NCI-H146 treated with DMSO at 0.1 percent for 48 hours (cell line): ENCODE data around the gene PAPPA2.

Experiments used
- DNase-seq: peaks from one replicate; lab custom pipeline; 2025; ENCODE audit not compliant: unreplicated experiment; lab: John Stamatoyannopoulos, UW

Gene PAPPA2

GRCh38 chr1:176799327-176799726 is 336.4 kb downstream of the PAPPA2 start:
- DNase-seq = no peak

DNA sequence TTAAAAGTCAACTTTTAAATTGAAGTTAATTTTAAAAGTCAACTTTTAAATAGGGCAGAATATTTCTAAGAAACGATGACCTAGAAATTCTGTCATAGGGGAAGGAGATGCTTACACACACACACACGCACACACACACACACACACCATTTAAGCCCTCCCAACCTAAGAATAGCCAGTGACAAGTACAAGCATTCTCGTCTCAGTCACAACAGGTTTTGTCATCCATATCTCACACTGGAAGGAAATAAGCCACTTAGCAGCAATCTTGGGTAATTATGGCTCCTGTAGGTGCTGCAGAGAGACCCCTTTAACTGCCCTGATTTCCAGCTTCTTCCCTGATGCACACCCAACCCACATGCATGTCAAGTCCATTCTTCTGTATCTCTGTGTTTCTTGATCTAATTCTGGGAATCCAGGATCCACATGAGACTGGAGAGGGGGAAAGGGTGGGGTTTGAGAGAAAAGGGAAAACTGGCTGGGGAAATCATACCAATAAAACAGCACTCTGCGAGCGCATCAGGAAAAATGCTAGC is 338.1 kb downstream of the PAPPA2 start:
- DNase-seq = no peak

GRCh38 chr1:176801514-176802020 is 338.6 kb downstream of the PAPPA2 start:
- no peak for DNase-seq

DNA sequence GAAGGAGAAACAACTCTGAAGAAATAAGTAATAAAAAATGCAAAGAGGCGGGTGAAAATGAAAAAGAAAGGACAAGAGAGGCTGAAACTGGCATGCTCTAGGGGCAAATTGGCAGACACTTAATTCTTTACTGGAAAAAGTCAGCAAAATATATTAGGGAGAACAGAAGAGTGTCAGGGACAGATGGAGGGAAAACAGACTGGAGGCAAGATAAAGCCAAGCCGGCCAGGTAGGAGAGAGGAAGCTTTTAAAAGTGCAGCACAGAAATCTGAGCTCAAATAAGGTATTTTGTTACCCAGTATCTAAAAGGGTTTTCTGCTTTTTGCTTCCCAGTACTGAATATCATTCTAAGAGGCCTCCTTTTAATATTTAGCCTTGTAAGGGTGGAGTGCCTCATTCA is 339.3 kb downstream of the PAPPA2 start:
- DNase-seq = no peak

DNA sequence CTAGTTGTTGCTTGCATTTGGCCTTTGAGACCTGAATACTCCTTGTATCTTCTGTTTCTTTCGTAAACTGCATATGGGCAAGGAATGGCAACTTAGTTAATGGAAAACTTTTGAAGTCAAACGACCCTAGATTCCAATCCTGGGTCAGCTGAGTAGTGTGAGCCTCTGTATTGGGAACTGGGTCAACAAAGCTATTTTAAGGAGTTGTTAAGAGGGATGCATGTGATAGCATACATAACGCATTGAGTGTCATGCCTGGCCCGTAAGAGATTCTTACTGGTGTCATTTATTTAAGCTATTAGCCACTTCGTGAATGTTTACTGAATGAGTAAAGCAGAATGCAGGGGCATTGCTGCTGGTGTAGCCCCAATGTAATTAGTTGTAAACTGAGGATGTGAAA is 340.1 kb downstream of the PAPPA2 start:
- no peak for DNase-seq

- DNase-seq = no peak
Observed at GRCh38 chr1:176803596-176803995, 340.6 kb downstream of the PAPPA2 start.

DNA sequence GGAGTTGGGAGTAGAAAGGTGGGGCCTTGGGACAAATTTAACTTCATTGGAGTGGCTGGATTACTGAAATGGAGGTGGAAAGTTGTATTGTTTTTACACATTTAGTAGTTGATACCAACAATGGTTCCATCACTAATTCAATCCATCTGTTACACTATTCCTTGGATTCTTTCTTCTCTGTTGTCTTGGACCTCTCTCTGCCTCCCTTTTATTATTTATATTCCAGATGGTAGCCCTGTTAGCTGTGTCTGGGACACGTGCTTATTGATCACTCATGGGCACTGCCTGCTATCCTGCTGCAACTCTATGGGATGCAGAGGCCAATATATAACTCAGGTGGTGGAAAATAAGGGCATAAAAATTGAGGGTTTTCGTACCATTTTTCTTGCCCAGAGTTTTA is 346.3 kb downstream of the PAPPA2 start:
- no peak for DNase-seq

GRCh38 chr1:176811511-176812288 is 348.7 kb downstream of the PAPPA2 start:
- no peak for DNase-seq

DNA sequence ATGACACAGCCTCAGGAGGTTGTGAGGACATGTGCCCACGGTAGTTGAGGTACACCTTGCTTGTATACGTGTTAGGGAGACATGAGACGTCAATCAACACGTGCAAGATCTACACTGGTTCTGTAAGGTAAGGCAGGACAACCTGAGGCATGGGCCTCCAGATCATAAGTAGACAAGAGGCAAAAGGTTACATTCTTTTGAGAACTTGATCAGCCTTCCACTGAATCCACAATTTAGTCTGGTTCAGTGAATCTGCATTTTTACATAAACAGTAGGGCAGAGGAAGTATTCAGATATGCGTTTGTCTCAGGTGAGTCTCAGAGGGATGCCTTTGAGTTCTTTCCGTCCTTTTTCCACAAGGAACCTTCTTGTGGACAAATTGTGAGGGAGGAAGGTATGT is 352.6 kb downstream of the PAPPA2 start:
- DNase-seq = no peak

DNA sequence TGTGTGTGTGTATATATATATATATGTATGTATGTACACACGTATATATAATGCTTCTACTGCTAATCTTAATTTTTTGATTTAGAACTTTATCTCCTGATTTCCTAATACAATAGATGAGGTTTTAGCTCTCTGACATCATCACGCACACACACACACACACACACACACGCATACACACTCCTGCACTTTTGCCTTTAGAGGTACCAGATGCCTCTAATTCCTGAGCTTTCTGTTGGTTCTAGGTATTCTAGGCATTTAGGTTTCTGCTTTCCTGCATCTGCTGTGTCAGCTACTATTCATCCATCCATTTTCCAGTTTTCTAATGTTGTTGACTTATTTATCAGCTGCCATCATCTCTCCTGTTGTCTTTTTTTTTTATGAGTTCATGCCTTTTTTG is 353.3 kb downstream of the PAPPA2 start:
- DNase-seq = no peak

DNA sequence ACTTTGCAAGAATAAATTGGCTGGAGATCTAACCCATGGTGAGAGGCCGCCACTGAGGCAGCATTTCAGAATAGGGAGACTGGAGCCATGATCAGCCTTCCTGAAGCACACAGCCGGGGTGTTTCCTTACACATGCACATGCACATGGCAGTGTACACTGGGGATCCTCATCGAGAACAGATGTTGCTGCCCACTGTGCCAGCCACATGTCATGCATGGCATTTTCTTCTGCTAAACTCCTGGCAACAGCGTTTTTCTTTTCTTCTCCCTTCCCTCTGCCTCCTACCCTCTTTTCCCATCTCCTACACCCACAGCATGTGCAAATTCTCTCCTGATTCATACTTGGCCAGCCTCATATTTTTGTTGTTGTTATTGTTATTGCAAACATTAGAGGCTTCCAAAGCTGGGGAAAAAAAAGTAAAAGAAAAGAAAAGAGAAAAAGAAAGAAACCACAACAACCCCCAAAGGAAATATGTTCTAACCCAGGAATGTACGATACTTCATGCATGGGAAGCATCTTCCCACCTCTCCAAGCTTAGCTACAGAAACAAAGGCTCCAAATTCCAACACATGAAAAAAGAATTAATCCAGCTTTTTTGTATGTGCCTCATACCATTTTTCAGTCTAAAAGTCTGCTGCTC is 357.5 kb downstream of the PAPPA2 start:
- no peak for DNase-seq

- no peak for DNase-seq
Observed at GRCh38 chr1:176826265-176826664, 363.3 kb downstream of the PAPPA2 start.

- no peak for DNase-seq
Observed at GRCh38 chr1:176829261-176829660, 366.3 kb downstream of the PAPPA2 start.

- no peak for DNase-seq
Observed at GRCh38 chr1:176831150-176831549, 368.2 kb downstream of the PAPPA2 start.

- DNase-seq = no peak
Observed at GRCh38 chr1:176837708-176838107, 374.7 kb downstream of the PAPPA2 start.

GRCh38 chr1:176838276-176838995 is 375.5 kb downstream of the PAPPA2 start:
- DNase-seq = no peak

DNA sequence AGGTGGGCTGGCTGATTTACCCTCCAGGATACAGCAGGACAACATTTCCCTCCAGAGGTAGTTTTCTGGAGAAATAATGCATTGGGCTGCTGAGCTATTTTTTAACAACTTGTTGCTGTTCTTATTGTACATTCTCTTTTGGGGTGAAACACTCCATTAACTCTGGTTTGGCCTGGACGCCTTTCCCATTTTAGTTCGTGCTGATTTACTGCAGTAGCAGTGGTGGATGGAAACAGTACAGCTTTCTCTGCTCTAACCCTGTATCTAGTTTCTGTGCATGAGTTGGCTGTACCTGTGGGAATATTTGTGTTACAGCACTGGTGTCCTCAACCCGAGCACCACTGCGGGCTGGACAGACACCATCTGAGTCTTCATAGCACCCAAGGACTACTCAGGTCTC is 376.2 kb downstream of the PAPPA2 start:
- no peak for DNase-seq

- DNase-seq = no peak
Observed at GRCh38 chr1:176841238-176841637, 378.3 kb downstream of the PAPPA2 start.

DNA sequence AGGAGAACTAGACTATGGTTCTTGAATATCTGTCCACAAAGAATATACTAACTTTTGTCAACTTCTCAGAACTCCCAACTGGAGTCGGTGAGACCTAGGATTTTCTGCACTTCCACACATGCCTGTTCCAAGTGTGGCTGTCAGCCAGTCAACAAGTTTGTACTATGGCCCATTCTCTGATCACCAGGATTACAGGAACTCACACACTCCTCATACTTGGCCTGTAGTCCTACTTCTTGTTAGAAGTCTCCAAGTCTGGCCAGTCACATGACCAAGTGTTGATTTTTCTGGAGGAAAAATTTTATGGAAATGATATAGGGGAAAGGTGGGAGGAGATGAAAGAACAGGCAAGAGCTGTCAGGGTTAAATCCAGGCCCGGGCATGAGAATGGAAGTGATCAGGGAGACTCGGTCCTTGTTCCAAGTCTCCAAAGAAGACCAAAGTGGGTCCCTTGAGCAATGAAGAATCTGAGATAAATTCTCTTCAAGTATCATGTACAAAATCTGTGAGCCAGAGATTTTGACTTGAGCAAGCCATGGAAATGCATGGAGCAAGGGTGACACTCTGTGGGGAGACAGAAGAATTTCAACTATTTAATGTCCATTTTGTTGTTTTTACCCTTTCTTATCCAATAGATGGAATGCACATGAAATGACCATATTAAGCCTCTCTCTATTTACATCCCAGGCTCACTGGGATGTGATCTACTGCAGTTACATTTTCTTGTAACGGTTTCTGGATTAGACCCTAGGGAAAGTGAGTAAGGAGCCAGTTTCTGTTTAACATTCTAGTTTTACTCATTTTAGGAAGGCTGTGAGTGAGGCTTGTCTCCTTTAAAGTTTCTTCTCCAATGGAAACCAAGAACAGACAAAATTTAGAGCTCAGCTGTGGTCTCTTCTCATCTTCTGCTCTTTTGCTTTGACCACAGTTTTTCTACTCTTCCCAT is 380.6 kb downstream of the PAPPA2 start:
- no peak for DNase-seq

DNA sequence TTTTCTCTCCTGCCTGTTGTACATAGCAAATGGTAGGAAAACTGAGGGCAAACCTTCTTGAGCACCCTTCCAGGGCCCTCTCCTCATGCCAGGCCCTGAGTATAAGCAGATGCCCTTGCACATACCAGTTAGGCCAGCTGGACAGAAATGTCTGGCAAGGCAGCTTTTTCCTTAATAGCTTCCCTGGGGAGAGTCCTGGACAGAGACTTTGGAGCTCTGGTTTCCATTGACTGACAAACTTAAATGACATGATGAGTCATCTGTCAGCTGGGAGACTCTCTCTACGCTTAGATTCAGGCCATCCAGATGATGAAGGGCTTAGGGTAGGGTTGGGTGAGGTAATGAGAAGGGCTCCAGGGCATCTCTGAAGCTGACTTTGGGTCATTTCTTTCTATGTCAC is 384.1 kb downstream of the PAPPA2 start:
- DNase-seq = no peak

- DNase-seq = no peak
Observed at GRCh38 chr1:176849281-176849680, 386.3 kb downstream of the PAPPA2 start.
